ENCODE measurements around the gene RHBDD1. TPM values are rescaled to one million over a fixed set of nuclear protein-coding genes. Genes with fewer than 3 reads are reported as not detected.

Gene RHBDD1
- total and polyA plus RNA-seq, 3 experiments from 2014 or later = 19.2 to 35.7 (median 32.8) TPM

DNA sequence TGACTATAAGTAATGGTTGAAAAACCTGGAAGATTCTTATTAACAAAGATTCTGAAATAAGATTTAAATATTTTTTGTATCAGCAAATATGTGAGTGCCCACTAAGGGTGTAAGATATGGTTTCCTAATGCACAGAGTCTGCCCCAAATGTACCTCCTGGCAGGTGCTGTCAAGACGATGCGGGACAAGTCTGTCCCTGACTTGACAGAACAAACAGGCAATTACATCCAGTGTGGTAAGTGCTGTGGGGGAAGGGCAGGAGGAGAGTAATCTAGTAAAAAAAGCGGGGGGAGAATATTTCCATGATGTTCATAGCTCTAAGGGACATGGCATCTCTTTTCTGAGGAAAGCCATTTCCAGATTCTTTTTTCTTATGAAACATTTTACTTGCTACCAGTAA, 200.7 kb downstream of the RHBDD1 start:
- DNase-seq = no peak
- no peak overlapping the region for H3K4me3 ChIP-seq (ENCODE audit: low read length)
- CTCF ChIA-PET = no interaction called here
- POLR2A ChIA-PET = no interaction called here
- Mint-ChIP-seq H3K4me1 (no peaks in the 10 kb centered on the region), H3K27me3 (peaks cover 4 to 30% of the 10 kb centered on the region in 2 donors), H3K9me3 (peaks cover 0 to 4% (median 0%) of the 10 kb centered on the region in 5 donors), H3K27ac (no peak overlapping the region), H3K4me3 (no peak overlapping the region), H3K36me3 (no peaks in the 10 kb centered on the region)
- H3K27ac ChIP-seq (ENCODE audit: low read depth, low read length) = no peak overlapping the region
- H3K36me3 ChIP-seq (ENCODE audit: insufficient read depth, low read length) = no peaks in the 10 kb centered on the region
- H3K9me3 ChIP-seq (ENCODE audit: low read length) = no peaks in the 10 kb centered on the region
- H3K4me1 ChIP-seq (ENCODE audit: insufficient read depth, low read length) = no peaks in the 10 kb centered on the region
- no peaks in the 10 kb centered on the region for H3K27me3 ChIP-seq (ENCODE audit: insufficient read depth, low read length, poor library complexity, severe bottlenecking)

DNA sequence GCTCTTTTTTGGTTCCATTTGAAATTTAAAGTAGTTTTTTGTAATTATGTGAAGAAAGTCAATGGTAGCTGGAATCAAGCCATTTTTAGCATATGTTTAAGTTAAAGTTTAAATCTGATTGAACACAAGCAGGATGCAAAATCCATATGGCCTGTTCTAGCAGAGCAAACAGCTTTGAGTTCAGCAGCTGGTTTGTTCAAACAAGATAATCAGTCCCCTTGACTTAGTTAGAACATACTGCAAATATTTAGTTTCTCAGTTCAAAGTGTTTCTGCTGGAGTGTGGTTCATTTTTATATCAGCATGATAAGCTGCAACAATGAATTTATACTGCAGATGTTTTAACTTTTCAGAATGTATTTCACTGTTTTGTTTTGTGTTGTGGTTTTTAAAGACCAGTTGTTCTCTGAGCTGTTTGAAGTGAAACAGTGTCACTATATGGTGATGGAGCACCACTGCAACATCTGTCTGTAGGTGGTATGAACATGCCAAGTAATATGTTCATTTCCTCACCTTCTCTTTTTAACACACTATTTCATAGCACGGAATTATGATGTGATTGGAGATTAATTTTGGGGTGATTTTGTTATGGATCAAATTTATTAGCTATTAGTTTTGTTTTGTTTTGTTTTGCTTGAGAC, 202.8 kb downstream of the RHBDD1 start:
- POLR2A ChIA-PET = no interaction called here
- no peak for DNase-seq
- Mint-ChIP-seq H3K27ac (no peak overlapping the region), H3K36me3 (no peaks in the 10 kb centered on the region), H3K9me3 (peaks cover 0 to 4% (median 0%) of the 10 kb centered on the region in 5 donors), H3K4me1 (no peaks in the 10 kb centered on the region), H3K27me3 (peaks cover 4 to 30% of the 10 kb centered on the region in 2 donors), H3K4me3 (no peak overlapping the region)
- Histone ChIP-seq H3K4me1 (ENCODE audit: insufficient read depth, low read length) (no peaks in the 10 kb centered on the region), H3K4me3 (ENCODE audit: low read length) (no peak overlapping the region), H3K27me3 (ENCODE audit: insufficient read depth, low read length, poor library complexity, severe bottlenecking) (no peaks in the 10 kb centered on the region), H3K27ac (ENCODE audit: low read depth, low read length) (no peak overlapping the region), H3K9me3 (ENCODE audit: low read length) (no peaks in the 10 kb centered on the region), H3K36me3 (ENCODE audit: insufficient read depth, low read length) (no peaks in the 10 kb centered on the region)
- CTCF ChIA-PET = no interaction called here

DNA sequence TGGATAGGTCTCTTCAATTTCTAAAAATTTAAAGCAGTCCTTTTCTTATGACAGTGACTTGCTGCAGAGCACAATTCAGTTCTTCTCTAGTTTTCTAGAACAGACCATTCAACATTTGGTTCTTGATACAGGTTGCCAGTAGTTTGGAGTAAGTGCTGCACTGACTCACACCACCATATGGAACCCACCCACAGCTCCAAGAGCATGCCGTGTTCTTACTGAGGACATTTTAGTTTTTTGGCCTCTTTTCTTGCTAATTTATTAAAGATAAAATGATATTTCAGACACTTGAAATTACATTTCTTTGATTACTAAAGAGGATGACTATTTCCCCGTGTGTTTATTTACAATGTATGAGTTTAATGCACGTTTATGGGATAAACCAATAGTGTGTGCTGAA, 208.1 kb downstream of the RHBDD1 start:
- POLR2A ChIA-PET = no interaction called here
- no peaks in the 10 kb centered on the region for H3K36me3 Mint-ChIP-seq
- no peaks in the 10 kb centered on the region for H3K9me3 Mint-ChIP-seq
- no peak overlapping the region for H3K4me3 Mint-ChIP-seq
- Histone ChIP-seq H3K27me3 (ENCODE audit: insufficient read depth, low read length, poor library complexity, severe bottlenecking) (no peaks in the 10 kb centered on the region), H3K36me3 (ENCODE audit: insufficient read depth, low read length) (no peaks in the 10 kb centered on the region), H3K27ac (ENCODE audit: low read depth, low read length) (no peak overlapping the region), H3K9me3 (ENCODE audit: low read length) (no peaks in the 10 kb centered on the region), H3K4me3 (ENCODE audit: low read length) (no peak overlapping the region), H3K4me1 (ENCODE audit: insufficient read depth, low read length) (no peaks in the 10 kb centered on the region)
- H3K27me3 Mint-ChIP-seq = peaks cover 2 to 15% of the 10 kb centered on the region in 2 donors
- H3K27ac Mint-ChIP-seq = no peak overlapping the region
- H3K4me1 Mint-ChIP-seq = peaks cover 0 to 5% (median 0%) of the 10 kb centered on the region in 3 donors
- CTCF ChIA-PET = no interaction called here
- no peak for DNase-seq

Other genes with a start within 250 kb of the RHBDD1 start
- 1 to 10 TPM; 3.6 to 3.9 TPM for gene IRS1, start 36.2 kb upstream of the RHBDD1 start, total RNA-seq
- gene IRS1, start 36.2 kb upstream of the RHBDD1 start, polyA plus RNA-seq = 0.20 TPM

All from CD8-positive, alpha-beta memory T cell (primary cell).